ENCODE results near the gene POLR2E. TPM values are rescaled to one million over a fixed set of nuclear protein-coding genes. Genes with fewer than 3 reads are reported as not detected.

POLR2E gene
- total RNA-seq, 1 experiment from 2014 or later: 183 TPM

GRCh38 chr19:1065606-1066109 is 29.5 kb downstream of the POLR2E start:
- peaks cover 18% of the 10 kb centered on the region; the same call in 1 of the 2 replicates for H3K27me3 ChIP-seq
- H3K36me3 ChIP-seq: no peaks in the 10 kb centered on the region
- H3K4me3 ChIP-seq: no peak overlapping the region
- DNase-seq: no peak
- peaks cover 12% of the 10 kb centered on the region; the same call in 1 of the 2 replicates for H3K4me1 ChIP-seq
- 0 out of 2 replicates have a peak, but pooled peaks cover 3% of the 10 kb centered on the region for H3K9me3 ChIP-seq (replicated peaks)
- no peak overlapping the region for H3K27ac ChIP-seq

- Histone ChIP-seq H3K27me3 (peaks cover 16% of the 10 kb centered on the region; the same call in 1 of the 2 replicates), H3K36me3 (no peaks in the 10 kb centered on the region), H3K4me3 (no peak overlapping the region), H3K9me3 (replicated peaks) (0 out of 2 replicates have a peak, but pooled peaks cover 3% of the 10 kb centered on the region), H3K4me1 (peaks cover 12% of the 10 kb centered on the region; the same call in 1 of the 2 replicates), H3K27ac (no peak overlapping the region)
- no peak for DNase-seq
These were observed 30.2 kb downstream of the POLR2E start for GRCh38 chr19:1064661-1065605.

GRCh38 chr19:1063909-1064660 is 31.1 kb downstream of the POLR2E start:
- Histone ChIP-seq H3K4me3 (no peak overlapping the region), H3K27ac (no peak overlapping the region), H3K4me1 (peaks cover 12% of the 10 kb centered on the region; the same call in 1 of the 2 replicates), H3K27me3 (peaks cover 13% of the 10 kb centered on the region; the same call in 1 of the 2 replicates), H3K36me3 (no peaks in the 10 kb centered on the region), H3K9me3 (replicated peaks) (0 out of 2 replicates have a peak, but pooled peaks cover 3% of the 10 kb centered on the region)
- no peak for DNase-seq

- Histone ChIP-seq H3K4me1 (peaks cover 12% of the 10 kb centered on the region; the same call in 1 of the 2 replicates), H3K4me3 (no peak overlapping the region), H3K27ac (no peak overlapping the region), H3K9me3 (replicated peaks) (0 out of 2 replicates have a peak, but pooled peaks cover 3% of the 10 kb centered on the region), H3K27me3 (peaks cover 5% of the 10 kb centered on the region; the same call in 1 of the 2 replicates), H3K36me3 (no peaks in the 10 kb centered on the region)
- no peak for DNase-seq
These were observed 31.9 kb downstream of the POLR2E start for GRCh38 chr19:1063030-1063908.

- no peaks in the 10 kb centered on the region for H3K36me3 ChIP-seq
- peaks cover 3% of the 10 kb centered on the region; the same call in 1 of the 2 replicates for H3K27me3 ChIP-seq
- peaks cover 4% of the 10 kb centered on the region for H3K9me3 ChIP-seq (replicated peaks)
- H3K4me3 ChIP-seq: no peak overlapping the region
- H3K4me1 ChIP-seq: peaks cover 12% of the 10 kb centered on the region; the same call in 1 of the 2 replicates
- no peak for DNase-seq
- H3K27ac ChIP-seq: no peak overlapping the region
These were observed 32.7 kb downstream of the POLR2E start for GRCh38 chr19:1062387-1063029.

GRCh38 chr19:1061987-1062386 is 33.2 kb downstream of the POLR2E start:
- Histone ChIP-seq H3K4me1 (peaks cover 12% of the 10 kb centered on the region; the same call in 1 of the 2 replicates), H3K9me3 (replicated peaks) (peaks cover 9% of the 10 kb centered on the region), H3K4me3 (no peak overlapping the region), H3K27ac (no peak overlapping the region), H3K36me3 (no peaks in the 10 kb centered on the region), H3K27me3 (peaks cover 3% of the 10 kb centered on the region; the same call in 1 of the 2 replicates)
- DNase-seq: no peak

- Histone ChIP-seq H3K27me3 (no peaks in the 10 kb centered on the region), H3K4me3 (no peak overlapping the region), H3K36me3 (no peaks in the 10 kb centered on the region), H3K4me1 (peaks cover 2% of the 10 kb centered on the region; the same call in 1 of the 2 replicates), H3K27ac (no peak overlapping the region), H3K9me3 (replicated peaks) (peaks cover 11% of the 10 kb centered on the region)
- DNase-seq: no peak
These were observed 34.5 kb downstream of the POLR2E start for GRCh38 chr19:1060689-1061088.

GRCh38 chr19:1058112-1058511 is 37.1 kb downstream of the POLR2E start:
- DNase-seq: no peak
- Histone ChIP-seq H3K27ac (no peak overlapping the region), H3K4me3 (no peak overlapping the region), H3K9me3 (replicated peaks) (peaks cover 11% of the 10 kb centered on the region), H3K36me3 (no peaks in the 10 kb centered on the region), H3K27me3 (no peaks in the 10 kb centered on the region), H3K4me1 (no peaks in the 10 kb centered on the region)

GRCh38 chr19:1057176-1057855 is 37.9 kb downstream of the POLR2E start:
- H3K4me1 ChIP-seq: no peaks in the 10 kb centered on the region
- peak; percentile 52 to 66 for DNase-seq
- H3K36me3 ChIP-seq: no peaks in the 10 kb centered on the region
- no peak overlapping the region for H3K4me3 ChIP-seq
- no peak overlapping the region for H3K27ac ChIP-seq
- peaks cover 9% of the 10 kb centered on the region for H3K9me3 ChIP-seq (replicated peaks)
- no peaks in the 10 kb centered on the region for H3K27me3 ChIP-seq

- H3K4me3 ChIP-seq: no peak overlapping the region
- no peaks in the 10 kb centered on the region for H3K36me3 ChIP-seq
- H3K27me3 ChIP-seq: no peaks in the 10 kb centered on the region
- DNase-seq: no peak
- H3K9me3 ChIP-seq (replicated peaks): peaks cover 8% of the 10 kb centered on the region
- H3K27ac ChIP-seq: no peak overlapping the region
- H3K4me1 ChIP-seq: no peaks in the 10 kb centered on the region
These were observed 39.1 kb downstream of the POLR2E start for GRCh38 chr19:1055886-1056620.

- Histone ChIP-seq H3K4me1 (no peaks in the 10 kb centered on the region), H3K9me3 (replicated peaks) (peaks cover 8% of the 10 kb centered on the region), H3K27ac (no peak overlapping the region), H3K27me3 (no peaks in the 10 kb centered on the region), H3K36me3 (no peaks in the 10 kb centered on the region), H3K4me3 (no peak overlapping the region)
- DNase-seq: no peak
These were observed 40.1 kb downstream of the POLR2E start for GRCh38 chr19:1055028-1055425.

All from SJCRH30 (cell line).